ENCODE results near the gene PTPRN2. TPM values are rescaled to one million over a fixed set of nuclear protein-coding genes. Genes with fewer than 3 reads are reported as not detected.

Gene PTPRN2
- total and polyA plus RNA-seq, 2 of the 8 experiments (the other 6 are each of a cell fraction or from before 2014, with no cell fraction given): 2.6 to 4.5 TPM

- FAIRE-seq (no peak), DNase-seq (ENCODE audit: low read depth in 1 of 2, low spot score in 2 of 2) (no peak)
- Histone ChIP-seq H2BK15ac (ENCODE audit: low read length) (no peak overlapping the region), H3K23me2 (ENCODE audit: low read depth, low read length) (peaks cover 9% of the 10 kb centered on the region; the same call in 1 of the 2 replicates), H3K27me3 (replicated peaks in 1 of 4; ENCODE audit: control insufficient read depth in 3 of 4, extremely low read depth in 1 of 4, insufficient read depth in 3 of 4, low read length in 3 of 4) (no peaks in the 10 kb centered on the region; a peak in 1 of 7 replicates), H3K23ac (ENCODE audit: insufficient read length) (no peak overlapping the region), H3K4me2 (ENCODE audit: insufficient read depth in 1 of 2, low read depth in 2 of 2, low read length in 2 of 2) (no peak overlapping the region), H3K18ac (ENCODE audit: extremely low read depth, low read length) (no peak overlapping the region), H3K36me3 (ENCODE audit: control insufficient read depth in 2 of 4, insufficient read depth in 4 of 4, low read length in 3 of 4) (no peaks in the 10 kb centered on the region), H2AFZ (ENCODE audit: low read length) (no peak overlapping the region), H2AK5ac (ENCODE audit: low read depth, low read length) (no peak overlapping the region), H2BK12ac (ENCODE audit: low read depth, low read length) (no peak overlapping the region), H3K27ac (ENCODE audit: low read depth, low read length) (no peak overlapping the region), H2BK5ac (ENCODE audit: low read depth, low read length) (no peak overlapping the region), H3K79me1 (ENCODE audit: low read depth, low read length) (peaks cover 2% of the 10 kb centered on the region; the same call in 1 of the 2 replicates), H3K4ac (replicated peaks; ENCODE audit: insufficient read length, low read depth, low read length) (no peak overlapping the region), H3K56ac (replicated peaks; ENCODE audit: insufficient read length, low read depth, low read length) (no peak overlapping the region), H4K91ac (replicated peaks; ENCODE audit: insufficient read length, low read length) (no peak overlapping the region), H3K9ac (replicated peaks in 1 of 4; ENCODE audit: extremely low read depth in 1 of 4, low read depth in 3 of 4, low read length in 3 of 4) (no peak overlapping the region), H4K5ac (ENCODE audit: insufficient read length, low read depth, low read length) (no peak overlapping the region), H3K79me2 (ENCODE audit: control insufficient read depth in 1 of 2, insufficient read depth in 2 of 2, low read length in 2 of 2) (no peaks in the 10 kb centered on the region), H2BK120ac (replicated peaks; ENCODE audit: low read depth, low read length) (no peak overlapping the region), H3K4me3 (ENCODE audit: extremely low read depth in 1 of 4, insufficient read depth in 2 of 4, low read depth in 3 of 4, low read length in 4 of 4) (no peak overlapping the region), H3K9me3 (ENCODE audit: insufficient read depth in 2 of 2, low read depth in 1 of 2, low read length in 1 of 2) (no peaks in the 10 kb centered on the region), H4K20me1 (replicated peaks in 1 of 2; ENCODE audit: control insufficient read depth in 1 of 2, insufficient read depth in 2 of 2, low read length in 2 of 2) (peaks cover 0 to 7% of the 10 kb centered on the region in 2 experiments), H2BK20ac (ENCODE audit: low read length) (no peak overlapping the region), H4K8ac (ENCODE audit: extremely low read depth, insufficient read depth, low read length) (no peak overlapping the region), H3K14ac (ENCODE audit: insufficient read length) (no peak overlapping the region), H3K4me1 (replicated peaks in 1 of 4; ENCODE audit: control insufficient read depth in 3 of 4, insufficient read depth in 4 of 4, low read length in 3 of 4) (no peaks in the 10 kb centered on the region)
- CTCF ChIA-PET (ENCODE audit: partially characterized antibody): interaction anchor here (0.7 to 2.5 kb wide), 3 partner anchors 34 to 246 kb away, joined by 3 to 11 read pairs (median 4); no protein-coding TSS in a partner anchor
- POLR2A ChIA-PET (ENCODE audit: partially characterized antibody): no interaction called here
- 90% methylated on average over 24 of the region's 24 CpGs; no CpG with 5 or more reads in 1 of the 2 experiments for WGBS, 2 experiments (ENCODE audit: extremely low coverage in 1 of 2, insufficient coverage in 1 of 2, insufficient read length in 1 of 2, insufficient replicate concordance in 2 of 2, low coverage in 1 of 2, low lambda C conversion rate in 2 of 2, missing lambda C conversion rate in 1 of 2)
- no peak for TF ChIP-seq MAX (IDR thresholded peaks at IDR 0.05)
- TF ChIP-seq YY1 (IDR thresholded peaks at IDR 0.05; ENCODE audit: low read depth, low read length): no peak
- TF ChIP-seq TBP (IDR thresholded peaks at IDR 0.05; ENCODE audit: low read depth, low read length): no peak
- TF ChIP-seq POLR2A (IDR thresholded peaks at IDR 0.05; ENCODE audit: control extremely low read depth in 1 of 2, low read depth in 2 of 2, low read length in 2 of 2): no peak
- TF ChIP-seq RAD21 (IDR thresholded peaks at IDR 0.05 in 1 of 2, conservative IDR thresholded peaks at IDR 0.05 in 1 of 2; ENCODE audit: low read depth in 2 of 2, low read length in 2 of 2): no peak
- TF ChIP-seq SAP30 (IDR thresholded peaks at IDR 0.05; ENCODE audit: insufficient read depth, insufficient replicate concordance, low read length): no peak
- TF ChIP-seq POU5F1 (IDR thresholded peaks at IDR 0.05; ENCODE audit: low read depth, low read length): no peak
- TF ChIP-seq MAFK (IDR thresholded peaks at IDR 0.05; ENCODE audit: low read depth, low read length): no peak
- TF ChIP-seq, protein P1, sequence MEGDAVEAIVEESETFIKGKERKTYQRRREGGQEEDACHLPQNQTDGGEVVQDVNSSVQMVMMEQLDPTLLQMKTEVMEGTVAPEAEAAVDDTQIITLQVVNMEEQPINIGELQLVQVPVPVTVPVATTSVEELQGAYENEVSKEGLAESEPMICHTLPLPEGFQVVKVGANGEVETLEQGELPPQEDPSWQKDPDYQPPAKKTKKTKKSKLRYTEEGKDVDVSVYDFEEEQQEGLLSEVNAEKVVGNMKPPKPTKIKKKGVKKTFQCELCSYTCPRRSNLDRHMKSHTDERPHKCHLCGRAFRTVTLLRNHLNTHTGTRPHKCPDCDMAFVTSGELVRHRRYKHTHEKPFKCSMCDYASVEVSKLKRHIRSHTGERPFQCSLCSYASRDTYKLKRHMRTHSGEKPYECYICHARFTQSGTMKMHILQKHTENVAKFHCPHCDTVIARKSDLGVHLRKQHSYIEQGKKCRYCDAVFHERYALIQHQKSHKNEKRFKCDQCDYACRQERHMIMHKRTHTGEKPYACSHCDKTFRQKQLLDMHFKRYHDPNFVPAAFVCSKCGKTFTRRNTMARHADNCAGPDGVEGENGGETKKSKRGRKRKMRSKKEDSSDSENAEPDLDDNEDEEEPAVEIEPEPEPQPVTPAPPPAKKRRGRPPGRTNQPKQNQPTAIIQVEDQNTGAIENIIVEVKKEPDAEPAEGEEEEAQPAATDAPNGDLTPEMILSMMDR (IDR thresholded peaks at IDR 0.05; ENCODE audit: control extremely low read depth in 1 of 3, insufficient read depth in 1 of 3, low read depth in 1 of 3, low read length in 3 of 3): no peak
- no peak for TF ChIP-seq TAF7 (optimal IDR thresholded peaks at IDR 0.05; ENCODE audit: borderline replicate concordance, low read depth, low read length)
Measured at GRCh38 chr7:157548691-157549303, 1038.8 kb downstream of the PTPRN2 start.

All from H1 (cell line).